ENCODE measurements around the gene PDIA6.

The PDIA6 gene

DNA sequence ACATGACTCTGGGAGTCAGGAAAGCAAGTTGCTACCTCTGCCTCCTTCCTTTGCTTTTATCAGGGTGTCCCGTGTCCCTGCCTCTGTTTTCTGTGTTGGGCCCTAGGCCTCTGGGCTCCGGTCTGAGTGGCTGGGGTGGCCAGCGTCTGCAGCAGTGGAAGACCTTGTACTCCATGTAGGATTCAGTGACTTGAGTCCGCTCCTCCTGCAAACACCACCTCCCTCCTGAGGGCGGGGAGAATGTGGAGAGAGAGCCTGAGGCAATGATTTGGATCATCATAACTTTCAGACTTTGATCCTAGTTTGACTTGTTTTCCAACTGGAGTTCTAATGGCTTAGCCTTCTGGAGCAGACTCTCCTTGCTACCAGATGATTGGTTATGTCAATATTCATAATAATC lies 60.3 kb downstream of the PDIA6 start:
- no peaks in the 10 kb centered on the region for H3K36me3 ChIP-seq (ENCODE audit: control insufficient read depth, low read depth, low read length)
- H3K9ac ChIP-seq (ENCODE audit: low read length): no peak overlapping the region
- no peaks in the 10 kb centered on the region for H3K4me1 ChIP-seq (ENCODE audit: control insufficient read depth, low read depth, low read length)
- H3K9me3 ChIP-seq (ENCODE audit: control insufficient read depth, low read depth, low read length): no peaks in the 10 kb centered on the region
- H3K27me3 ChIP-seq (ENCODE audit: control insufficient read depth, insufficient read depth, low read length): no peaks in the 10 kb centered on the region
- H3K27ac ChIP-seq (ENCODE audit: low read length): no peak overlapping the region
- no peak overlapping the region for H3K4me3 ChIP-seq (ENCODE audit: low read length)

DNA sequence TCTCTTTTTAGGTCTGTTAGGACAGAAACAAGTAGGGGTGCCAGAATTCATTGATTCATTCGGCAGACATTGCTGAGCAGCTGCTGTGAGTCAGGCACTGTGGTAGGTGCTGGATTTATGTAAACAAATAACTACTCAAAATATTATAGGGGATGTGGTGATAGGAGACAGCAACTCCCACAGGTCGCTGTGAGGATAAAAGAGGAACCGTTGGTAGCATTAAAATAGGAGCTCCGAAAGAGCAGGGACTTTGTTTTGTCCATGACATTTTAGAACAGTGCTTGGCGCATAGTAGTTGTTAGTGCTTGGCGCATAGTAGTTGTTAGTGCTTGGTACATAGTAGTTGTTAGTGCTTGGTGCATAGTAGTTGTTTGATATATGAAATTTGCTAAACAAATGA lies 62.0 kb downstream of the PDIA6 start:
- Histone ChIP-seq H3K4me3 (ENCODE audit: low read length) (no peak overlapping the region), H3K27ac (ENCODE audit: low read length) (no peak overlapping the region), H3K9me3 (ENCODE audit: control insufficient read depth, low read depth, low read length) (no peaks in the 10 kb centered on the region), H3K4me1 (ENCODE audit: control insufficient read depth, low read depth, low read length) (no peaks in the 10 kb centered on the region), H3K27me3 (ENCODE audit: control insufficient read depth, insufficient read depth, low read length) (no peaks in the 10 kb centered on the region), H3K36me3 (ENCODE audit: control insufficient read depth, low read depth, low read length) (no peaks in the 10 kb centered on the region), H3K9ac (ENCODE audit: low read length) (no peak overlapping the region)

- Histone ChIP-seq H3K36me3 (ENCODE audit: control insufficient read depth, low read depth, low read length) (no peaks in the 10 kb centered on the region), H3K4me1 (ENCODE audit: control insufficient read depth, low read depth, low read length) (no peaks in the 10 kb centered on the region), H3K9me3 (ENCODE audit: control insufficient read depth, low read depth, low read length) (no peaks in the 10 kb centered on the region), H3K27ac (ENCODE audit: low read length) (no peak overlapping the region), H3K9ac (ENCODE audit: low read length) (no peak overlapping the region), H3K27me3 (ENCODE audit: control insufficient read depth, insufficient read depth, low read length) (no peaks in the 10 kb centered on the region), H3K4me3 (ENCODE audit: low read length) (no peak overlapping the region)
Observed at GRCh38 chr2:10742666-10743065, 69.9 kb downstream of the PDIA6 start.

GRCh38 chr2:10741139-10741538 lies 71.4 kb downstream of the PDIA6 start:
- H3K4me1 ChIP-seq (ENCODE audit: control insufficient read depth, low read depth, low read length): no peaks in the 10 kb centered on the region
- H3K27me3 ChIP-seq (ENCODE audit: control insufficient read depth, insufficient read depth, low read length): no peaks in the 10 kb centered on the region
- no peaks in the 10 kb centered on the region for H3K36me3 ChIP-seq (ENCODE audit: control insufficient read depth, low read depth, low read length)
- no peaks in the 10 kb centered on the region for H3K9me3 ChIP-seq (ENCODE audit: control insufficient read depth, low read depth, low read length)
- no peak overlapping the region for H3K4me3 ChIP-seq (ENCODE audit: low read length)
- H3K27ac ChIP-seq (ENCODE audit: low read length): no peak overlapping the region
- H3K9ac ChIP-seq (ENCODE audit: low read length): no peak overlapping the region

- Histone ChIP-seq H3K27ac (ENCODE audit: low read length) (no peak overlapping the region), H3K9ac (ENCODE audit: low read length) (no peak overlapping the region), H3K27me3 (ENCODE audit: control insufficient read depth, insufficient read depth, low read length) (no peaks in the 10 kb centered on the region), H3K4me1 (ENCODE audit: control insufficient read depth, low read depth, low read length) (no peaks in the 10 kb centered on the region), H3K36me3 (ENCODE audit: control insufficient read depth, low read depth, low read length) (no peaks in the 10 kb centered on the region), H3K9me3 (ENCODE audit: control insufficient read depth, low read depth, low read length) (no peaks in the 10 kb centered on the region), H3K4me3 (ENCODE audit: low read length) (no peak overlapping the region)
Observed at GRCh38 chr2:10740226-10740625, 72.4 kb downstream of the PDIA6 start.

- H3K9ac ChIP-seq (ENCODE audit: low read length): no peak overlapping the region
- H3K27ac ChIP-seq (ENCODE audit: low read length): no peak overlapping the region
- H3K36me3 ChIP-seq (ENCODE audit: control insufficient read depth, low read depth, low read length): no peaks in the 10 kb centered on the region
- H3K9me3 ChIP-seq (ENCODE audit: control insufficient read depth, low read depth, low read length): no peaks in the 10 kb centered on the region
- no peaks in the 10 kb centered on the region for H3K4me1 ChIP-seq (ENCODE audit: control insufficient read depth, low read depth, low read length)
- H3K27me3 ChIP-seq (ENCODE audit: control insufficient read depth, insufficient read depth, low read length): no peaks in the 10 kb centered on the region
- H3K4me3 ChIP-seq (ENCODE audit: low read length): no peak overlapping the region
Observed at GRCh38 chr2:10738192-10738591, 74.4 kb downstream of the PDIA6 start.

DNA sequence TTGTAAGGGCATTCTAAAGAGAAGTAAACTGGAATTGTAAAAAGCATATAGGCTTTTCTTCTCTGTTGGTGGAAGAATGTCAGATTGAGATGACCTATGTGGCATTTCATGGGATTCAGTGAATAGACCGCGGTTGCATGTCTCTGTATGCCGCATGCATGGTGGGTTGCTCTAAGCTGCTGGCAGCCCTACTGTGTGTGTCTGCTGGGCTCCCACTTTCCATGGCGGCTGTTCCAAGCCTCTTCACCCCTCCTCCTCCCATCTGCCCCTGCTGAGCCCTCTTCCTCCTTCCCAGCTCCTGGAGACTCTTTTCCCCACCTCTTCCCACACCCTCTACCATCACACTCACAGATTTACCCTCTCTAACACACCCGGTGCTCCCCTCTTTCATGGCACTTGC lies 78.6 kb downstream of the PDIA6 start:
- Histone ChIP-seq H3K27ac (ENCODE audit: low read length) (no peak overlapping the region), H3K4me1 (ENCODE audit: control insufficient read depth, low read depth, low read length) (no peaks in the 10 kb centered on the region), H3K9ac (ENCODE audit: low read length) (no peak overlapping the region), H3K4me3 (ENCODE audit: low read length) (no peak overlapping the region), H3K27me3 (ENCODE audit: control insufficient read depth, insufficient read depth, low read length) (no peaks in the 10 kb centered on the region), H3K36me3 (ENCODE audit: control insufficient read depth, low read depth, low read length) (no peaks in the 10 kb centered on the region), H3K9me3 (ENCODE audit: control insufficient read depth, low read depth, low read length) (no peaks in the 10 kb centered on the region)

- Histone ChIP-seq H3K36me3 (ENCODE audit: control insufficient read depth, low read depth, low read length) (no peaks in the 10 kb centered on the region), H3K9ac (ENCODE audit: low read length) (no peak overlapping the region), H3K27me3 (ENCODE audit: control insufficient read depth, insufficient read depth, low read length) (no peaks in the 10 kb centered on the region), H3K4me1 (ENCODE audit: control insufficient read depth, low read depth, low read length) (no peaks in the 10 kb centered on the region), H3K9me3 (ENCODE audit: control insufficient read depth, low read depth, low read length) (no peaks in the 10 kb centered on the region), H3K4me3 (ENCODE audit: low read length) (no peak overlapping the region), H3K27ac (ENCODE audit: low read length) (no peak overlapping the region)
Observed at GRCh38 chr2:10733566-10733925, 79.0 kb downstream of the PDIA6 start.
